ENCODE data around the gene NINJ2.

The NINJ2 gene

GRCh38 chr12:669576-669945, 6.3 kb upstream of the NINJ2 start:
- DNase-seq, result no peak

GRCh38 chr12:668090-668481, 4.8 kb upstream of the NINJ2 start:
- DNase-seq, result no peak

GRCh38 chr12:666766-667308, 3.6 kb upstream of the NINJ2 start:
- peak; percentile 79 for DNase-seq

DNA sequence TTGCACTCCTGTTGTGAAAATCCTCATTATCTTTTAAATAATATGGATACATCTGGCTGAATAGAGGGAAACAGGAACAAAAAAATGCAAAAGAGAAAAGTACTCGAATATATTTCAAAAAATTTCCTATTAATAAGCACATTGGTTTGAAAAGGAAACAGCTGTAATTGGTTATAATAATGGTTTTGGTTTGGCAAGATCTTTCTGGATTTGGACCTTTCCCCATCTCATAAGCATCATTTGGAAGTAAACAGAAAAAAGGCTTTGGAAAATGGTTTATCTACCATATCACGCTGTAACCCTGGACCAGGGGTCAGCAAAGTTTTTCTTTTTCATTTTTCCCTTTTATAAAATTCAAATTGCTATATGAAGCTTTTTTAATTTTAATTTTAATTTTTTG, 2.8 kb upstream of the NINJ2 start:
- DNase-seq, result no peak

- no peak for DNase-seq
Measured at GRCh38 chr12:664779-665092, 1.5 kb upstream of the NINJ2 start.

GRCh38 chr12:664075-664778, 982 bp upstream of the NINJ2 start:
- no peak for DNase-seq

GRCh38 chr12:662566-663292, 516 bp downstream of the NINJ2 start:
- DNase-seq, result no peak

DNA sequence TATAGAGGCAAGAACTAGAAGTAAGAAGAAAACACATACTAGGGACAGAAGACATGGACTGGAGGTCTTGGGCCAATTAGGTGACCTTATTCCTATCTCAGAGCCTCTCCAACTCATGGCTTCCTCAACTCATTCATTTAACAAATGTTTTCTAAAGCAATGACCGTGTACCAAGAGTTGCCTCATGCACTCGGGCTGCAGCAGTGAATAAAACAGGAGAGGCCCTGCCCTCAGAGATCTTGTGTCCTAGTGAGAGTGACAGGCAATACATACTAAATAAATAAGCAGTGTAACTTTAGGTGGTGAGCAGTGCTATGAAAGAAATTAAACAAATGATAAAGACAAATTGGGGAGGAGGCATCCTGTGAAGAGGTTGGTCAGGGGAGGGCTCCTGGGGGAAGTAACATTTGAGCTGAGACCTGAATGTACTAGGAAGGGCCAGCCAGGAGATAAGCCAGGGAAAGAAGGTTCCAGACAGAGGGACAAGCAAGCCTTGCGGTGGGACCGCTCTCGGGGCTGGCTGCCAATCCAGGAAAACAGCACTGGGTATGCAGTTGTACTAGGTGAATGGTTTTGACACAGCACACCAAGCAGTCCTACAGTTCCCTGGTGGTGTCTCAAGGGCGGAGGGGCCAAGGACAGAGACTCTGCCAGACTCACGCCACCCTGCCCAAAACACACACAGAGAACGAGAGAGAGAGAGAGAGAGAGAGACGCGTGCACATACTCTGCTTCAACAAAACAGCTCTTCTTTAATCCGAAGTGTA, 1.3 kb downstream of the NINJ2 start:
- DNase-seq, result peak; percentile 62

GRCh38 chr12:659090-659683, 4.1 kb downstream of the NINJ2 start:
- DNase-seq, result peak; percentile 50

DNA sequence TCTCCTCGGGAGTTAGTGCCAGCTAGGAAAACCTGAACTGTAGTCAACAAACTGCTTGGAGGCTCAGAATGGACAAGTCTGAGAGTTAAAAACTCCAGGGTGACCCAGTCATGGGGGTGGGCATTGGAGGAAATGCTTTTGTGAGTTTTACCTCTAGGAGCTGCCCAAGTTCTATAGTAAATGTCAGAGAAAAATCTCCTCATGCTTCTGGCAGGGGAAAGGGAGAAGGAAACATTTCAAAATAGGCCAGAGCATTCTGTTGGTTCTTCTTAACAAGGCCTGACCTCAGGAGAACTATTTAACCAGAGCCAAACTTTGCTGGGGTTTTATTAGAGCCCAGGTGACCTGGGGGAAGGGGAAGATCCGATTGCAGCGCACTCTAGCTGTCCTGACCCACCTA, 12.3 kb downstream of the NINJ2 start:
- DNase-seq, result peak; percentile 55

DNA sequence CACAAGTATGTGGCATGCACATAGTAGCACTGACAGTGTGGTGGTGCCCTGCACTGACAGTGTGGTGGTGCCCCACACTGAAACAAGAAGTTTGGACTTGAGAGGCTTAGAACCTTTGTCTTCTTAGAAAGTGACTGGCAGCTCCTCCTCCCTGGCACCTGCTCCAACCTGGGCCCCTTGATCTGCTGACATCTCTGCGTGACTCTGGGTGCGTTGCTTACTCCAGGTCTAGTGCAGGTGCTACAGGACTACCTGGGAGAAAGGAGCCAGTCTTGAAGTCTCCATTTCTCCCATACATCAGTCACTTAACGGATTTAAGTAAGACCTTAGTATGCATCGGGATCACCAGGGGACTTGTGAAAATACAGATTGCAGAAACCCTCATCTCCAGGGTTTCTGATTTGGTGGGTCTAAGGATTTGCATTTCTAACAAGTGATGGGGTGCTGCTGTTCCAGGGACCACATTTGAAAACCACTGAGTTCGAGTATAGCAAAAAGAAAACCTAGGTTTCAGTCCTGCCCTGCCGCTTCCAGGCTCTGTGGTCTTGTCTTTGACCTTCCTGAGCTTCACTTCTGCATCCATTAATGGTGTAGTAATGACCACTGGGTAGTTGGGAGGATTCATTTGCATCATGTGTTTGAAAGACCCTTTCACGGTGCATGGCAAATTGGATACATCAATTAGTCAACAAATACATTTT, 15.7 kb downstream of the NINJ2 start:
- DNase-seq, result no peak

DNA sequence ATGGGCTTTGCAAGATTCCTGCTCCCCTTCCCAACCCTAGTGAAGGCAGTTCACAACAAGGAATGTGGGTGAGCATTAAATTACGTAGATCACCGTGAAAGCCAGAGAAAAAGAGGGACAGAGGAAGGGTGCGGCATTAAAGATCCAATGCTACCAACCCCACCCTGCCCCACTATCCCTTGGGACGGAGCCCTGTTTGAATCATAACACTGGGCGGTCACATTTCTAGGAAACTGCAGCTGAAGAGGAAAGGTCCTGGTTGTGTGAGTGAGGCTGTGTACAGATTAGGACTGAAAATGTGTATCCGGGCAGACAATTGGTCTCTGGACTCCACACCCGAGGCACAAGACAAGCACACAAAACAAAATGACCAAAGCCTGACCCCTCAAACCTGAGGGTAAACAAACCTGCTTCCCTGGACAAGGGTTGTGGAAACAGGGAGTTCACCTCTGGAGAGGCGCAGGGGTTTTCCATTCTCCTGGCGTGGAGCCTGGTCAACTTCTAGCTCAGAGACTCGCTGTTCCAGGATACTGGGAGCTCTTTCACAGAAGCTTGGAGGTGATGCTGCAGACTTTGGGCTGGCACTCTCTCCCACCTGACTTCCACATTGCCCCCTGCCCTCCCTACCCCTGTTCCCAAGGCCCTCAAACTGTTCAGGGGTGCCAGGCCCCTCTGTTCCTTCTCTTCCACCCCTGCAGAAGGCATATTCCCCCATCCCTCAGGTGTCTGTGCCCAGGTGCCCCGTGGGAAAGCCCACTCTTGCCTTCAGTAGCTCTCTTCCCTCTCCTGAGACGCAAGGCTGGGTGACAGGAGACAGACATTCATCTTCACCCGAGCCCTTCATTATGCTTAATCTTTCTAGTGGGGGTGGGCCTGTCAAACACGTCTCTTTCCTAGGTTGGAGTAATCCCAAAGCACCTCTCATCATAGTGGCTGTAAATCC, 16.5 kb downstream of the NINJ2 start:
- peak; percentile 53 for DNase-seq

DNA sequence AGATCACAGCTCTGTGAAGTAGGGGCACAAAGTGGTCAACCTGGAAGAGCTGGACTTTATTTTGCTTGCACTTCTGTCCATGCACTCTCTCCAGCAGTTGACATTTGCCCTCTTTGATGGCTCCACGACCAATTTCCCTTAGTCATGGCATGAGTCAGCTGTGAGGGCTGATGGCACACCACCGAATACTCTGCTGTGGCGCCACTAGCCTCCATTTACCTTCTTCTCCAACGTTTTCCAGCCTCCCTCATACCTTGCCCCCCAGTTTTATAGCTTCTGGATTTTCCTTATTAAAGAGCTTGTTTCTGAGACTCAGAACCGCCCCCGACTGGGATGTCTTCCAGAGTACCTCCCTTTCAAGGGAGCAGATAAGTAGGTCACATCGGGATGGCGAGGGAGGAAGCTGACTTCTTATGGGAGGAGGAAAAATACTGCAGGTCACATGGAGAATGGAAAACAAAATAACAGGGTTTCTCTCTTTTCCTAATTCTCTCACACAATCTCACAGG, 17.6 kb downstream of the NINJ2 start:
- DNase-seq, result peak; percentile 64

GRCh38 chr12:644818-645552, 18.3 kb downstream of the NINJ2 start:
- peak; percentile 42 for DNase-seq

GRCh38 chr12:644303-644639, 19.0 kb downstream of the NINJ2 start:
- DNase-seq, result peak; percentile 12

- DNase-seq, result peak; percentile 64
Measured at GRCh38 chr12:643475-644302, 19.6 kb downstream of the NINJ2 start.

DNA sequence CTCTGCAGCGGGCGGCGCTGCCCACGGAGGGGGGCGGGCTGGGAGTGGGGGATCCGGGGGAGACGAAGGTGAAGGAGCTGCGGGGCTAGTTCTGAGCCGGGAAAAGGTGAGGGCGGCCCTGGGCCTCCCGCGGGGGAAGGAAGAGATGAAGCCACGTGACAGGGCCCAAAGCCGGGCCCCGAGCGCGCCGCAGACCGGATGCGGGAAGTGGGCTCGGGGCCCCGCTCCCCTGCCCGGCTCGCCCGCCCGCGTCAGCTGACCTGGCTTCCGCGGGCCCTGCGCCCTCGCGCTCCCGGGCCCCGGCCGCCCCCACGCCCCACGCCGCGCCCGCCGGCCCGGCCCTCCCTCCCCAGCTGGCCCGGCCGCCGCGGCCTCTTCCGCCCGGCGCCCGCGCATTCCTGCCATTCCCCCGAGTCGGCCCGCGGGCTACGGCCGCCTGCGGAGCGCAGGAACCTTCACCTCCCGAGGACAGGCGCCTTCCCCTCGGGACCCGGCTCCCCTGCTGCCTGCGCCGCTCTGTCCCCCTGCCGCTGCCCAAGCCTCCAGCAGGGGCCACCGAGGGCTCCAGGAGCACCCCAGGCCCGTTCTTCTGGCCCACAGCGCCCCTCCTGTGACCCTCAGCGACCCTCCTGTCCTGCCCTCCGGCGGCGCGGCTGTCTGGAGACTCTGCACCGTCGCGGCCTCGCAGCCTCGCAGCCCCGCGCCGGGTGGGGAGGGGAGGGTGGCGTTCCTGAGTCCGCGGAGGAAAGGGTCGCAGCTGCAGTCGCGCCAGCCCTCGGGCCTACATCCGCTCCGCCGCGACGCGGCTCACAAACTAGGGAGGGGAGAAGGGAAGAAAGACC, 20.4 kb downstream of the NINJ2 start:
- DNase-seq, result peak; percentile 91

- peak; percentile 47 for DNase-seq
Measured at GRCh38 chr12:641321-641720, 21.9 kb downstream of the NINJ2 start.

DNA sequence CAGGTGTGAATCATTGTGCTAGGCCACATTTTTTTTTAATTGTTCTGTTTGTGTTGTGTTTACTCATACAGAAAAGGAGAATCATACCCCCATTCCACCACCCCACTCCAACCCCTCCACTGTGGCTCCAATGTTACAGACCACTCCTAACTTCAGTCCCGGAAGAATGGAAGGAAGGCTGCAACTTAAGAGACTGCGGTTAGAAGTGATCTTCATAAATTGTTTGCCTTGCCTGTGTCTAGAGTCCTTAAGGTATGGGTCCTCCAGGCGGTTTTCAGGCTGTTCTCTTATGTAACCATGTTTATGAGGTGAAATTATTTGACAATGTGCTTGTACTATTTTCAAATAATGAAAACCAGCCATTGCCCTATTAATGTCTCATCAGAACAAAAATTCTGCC, 22.5 kb downstream of the NINJ2 start:
- DNase-seq, result no peak

Data from activated effector memory CD4-positive, alpha-beta T cell treated with anti-CD3 and anti-CD28 coated beads, Interleukin-2, amount 50 U/mL, for 16 hours (primary cell).